Measurements from ENCODE around the gene TMEM131. TPM values are rescaled to one million over a fixed set of nuclear protein-coding genes. Genes with fewer than 3 reads are reported as not detected.

Gene TMEM131
- total and polyA plus RNA-seq, 12 donors, result 8.2 to 34.3 (median 30.0) TPM

GRCh38 chr2:97985998-97986397 is 9.8 kb downstream of the TMEM131 start:
- ATAC-seq (no peak), DNase-seq (no peak)
- peaks cover 0 to 20% (median 9%) of the 10 kb centered on the region in 11 donors for H3K9me3 ChIP-seq
- WGBS, 2 donors, result 94 to 98% methylated on average over 2 of the region's 2 CpGs
- no peaks in the 10 kb centered on the region for H3K36me3 ChIP-seq
- peaks cover 0 to 44% (median 18%) of the 10 kb centered on the region in 9 donors for H3K4me1 ChIP-seq
- H3K4me3 ChIP-seq, result no peak overlapping the region
- intact Hi-C loops (cut with DNase I), result loop anchor here in 1 of 10 donors (10.0 kb wide), 1 partner anchor 121 kb away; no protein-coding TSS in a partner anchor
- no peak for TF ChIP-seq CTCF (IDR thresholded peaks at IDR 0.05)
- no peak overlapping the region for H3K27ac ChIP-seq
- no peaks in the 10 kb centered on the region for H3K27me3 ChIP-seq

- Histone ChIP-seq H3K4me3 (no peak overlapping the region), H3K9me3 (peaks cover 0 to 29% (median 17%) of the 10 kb centered on the region in 11 donors), H3K27me3 (no peaks in the 10 kb centered on the region), H3K36me3 (peaks cover 0 to 8% (median 0%) of the 10 kb centered on the region in 9 donors), H3K4me1 (peaks cover 0 to 31% (median 18%) of the 10 kb centered on the region in 9 donors), H3K27ac (peak overlapping the region in 3 of 10 donors; percentile 1 to 28 (median 10))
- intact Hi-C loops (cut with DNase I), result loop anchor here in 1 of 10 donors (10.0 kb wide), 1 partner anchor 119 kb away; no protein-coding TSS in a partner anchor
- no peak for DNase-seq
- peak in 4 of 8 donors; percentile 35 to 57 (median 51) for ATAC-seq
- no peak for TF ChIP-seq CTCF (IDR thresholded peaks at IDR 0.05)
- 44 to 70% methylated on average over 3 of the region's 3 CpGs for WGBS, 2 donors
Measured at GRCh38 chr2:97983698-97984097, 12.1 kb downstream of the TMEM131 start.

- TF ChIP-seq CTCF (IDR thresholded peaks at IDR 0.05), result no peak
- H3K27me3 ChIP-seq, result no peaks in the 10 kb centered on the region
- H3K9me3 ChIP-seq, result peaks cover 0 to 29% (median 16%) of the 10 kb centered on the region in 11 donors
- peaks cover 0 to 11% (median 0%) of the 10 kb centered on the region in 9 donors for H3K36me3 ChIP-seq
- H3K4me1 ChIP-seq, result peaks cover 0 to 31% (median 18%) of the 10 kb centered on the region in 9 donors
- ATAC-seq, result peak in 1 of 8 donors; percentile 57
- intact Hi-C loops (cut with DNase I), result loop anchor here in 1 of 10 donors (10.0 kb wide), 1 partner anchor 118 kb away; no protein-coding TSS in a partner anchor
- WGBS, 2 donors, result 57 to 66% methylated on average over 6 of the region's 6 CpGs
- no peak overlapping the region for H3K4me3 ChIP-seq
- no peak for DNase-seq
- H3K27ac ChIP-seq, result peak overlapping the region in 2 of 10 donors; percentile 10 to 28
Measured at GRCh38 chr2:97983134-97983533, 12.6 kb downstream of the TMEM131 start.

GRCh38 chr2:97982621-97983020 is 13.1 kb downstream of the TMEM131 start:
- DNase-seq (no peak), ATAC-seq (no peak)
- intact Hi-C loops (cut with DNase I), result loop anchor here in 1 of 10 donors (10.0 kb wide), 1 partner anchor 118 kb away; no protein-coding TSS in a partner anchor
- Histone ChIP-seq H3K4me3 (no peak overlapping the region), H3K4me1 (peaks cover 0 to 31% (median 18%) of the 10 kb centered on the region in 9 donors), H3K27me3 (no peaks in the 10 kb centered on the region), H3K27ac (no peak overlapping the region), H3K9me3 (peaks cover 0 to 24% (median 12%) of the 10 kb centered on the region in 11 donors), H3K36me3 (peaks cover 0 to 11% (median 0%) of the 10 kb centered on the region in 9 donors)
- no peak for TF ChIP-seq CTCF (IDR thresholded peaks at IDR 0.05)

Data from heart right ventricle (tissue), 16 donors.